Left lung (tissue), 10 donors: Measurements from ENCODE around the gene SON. TPM values are rescaled to one million over a fixed set of nuclear protein-coding genes. Genes with fewer than 3 reads are reported as not detected.

Experiments used
- ATAC-seq: fragments of 200-7000 bp; cut with Tn5 transposase; one replicate; pipeline ENCODE4 v1.9.1; 2020; ENCODE audit warnings: moderate library complexity
- DNase-seq, 4 donors: peaks; one replicate each; pipeline ENCODE4 v3.0.0-alpha.2; 2013 to 2020
- H3K27ac ChIP-seq, 2 donors: fragments of 200-600 bp; sonication (generic) in 1 of 2; one replicate each; pipeline versions ENCODE4 v1.5.0 to v1.8.0; 2020 to 2021
- H3K27me3 ChIP-seq, 2 donors: fragments of 200-600 bp; sonication (generic) in 1 of 2; one replicate each; pipeline versions ENCODE4 v1.5.0 to v1.8.0; 2020 to 2021
- H3K36me3 ChIP-seq, 2 donors: fragments of 200-600 bp; sonication (generic) in 1 of 2; one replicate each; pipeline versions ENCODE4 v1.5.0 to v1.8.0; 2020 to 2021
- H3K4me1 ChIP-seq, 2 donors: fragments of 200-600 bp; one replicate each; pipeline ENCODE4 v1.8.0; 2021
- H3K4me3 ChIP-seq, 2 donors: fragments of 200-600 bp; sonication (generic) in 1 of 2; one replicate each; pipeline versions ENCODE4 v1.5.0 to v1.8.0; 2020 to 2021; ENCODE audit warnings: mild to moderate bottlenecking in 1 of 2
- H3K9me3 ChIP-seq, 2 donors: fragments of 200-600 bp; sonication (generic) in 1 of 2; one replicate each; pipeline versions ENCODE4 v1.5.0 to v1.8.0; 2020 to 2021
- CTCF ChIP-seq, 2 donors: fragments of 200-600 bp; sonication (generic) in 1 of 2; IDR thresholded peaks; one replicate each; pipeline versions ENCODE4 v1.5.0 to v1.8.0; 2021; ENCODE audit warnings: antibody characterized with exemption in 2 of 2
- intact Hi-C, 2 donors: fragments of 100-400 bp; cut with DNase I; formaldehyde crosslinking; loops; one replicate each; pipeline versions ENCODE4 v1.11.2 to v1.14.2; 2022
- polyA plus RNA-seq, 6 donors: library from polyadenylated mRNA; unstranded; fragments of 120-200 nt; gene quantifications; one replicate each; pipeline ENCODE4 v1.2.1, GENCODE V29; 2013; ENCODE audit not compliant: insufficient read length in 6 of 6
- total RNA-seq, 2 donors: library from RNA; stranded (reverse); fragmentation: NEBNext Ultra II Directional; extraction: Animal tissue kit (Norgen Biotek cat#: 25700); gene quantifications; one replicate each; pipeline ENCODE4 v1.2.1, GENCODE V29; 2021
- donor health status: DM: no; HTN: yes; CAD: no.
- donor health status: DM: no; HTN: no; CAD: no.

Gene SON
- total and polyA plus RNA-seq, 8 donors, result 237 to 454 (median 412) TPM

GRCh38 chr21:33518899-33519298 is 23.9 kb upstream of the SON start:
- Histone ChIP-seq H3K27ac (no peak overlapping the region), H3K4me1 (peaks cover 0 to 10% of the 10 kb centered on the region in 2 donors), H3K36me3 (peaks cover 0 to 87% of the 10 kb centered on the region in 2 donors), H3K4me3 (no peak overlapping the region), H3K9me3 (no peaks in the 10 kb centered on the region), H3K27me3 (no peaks in the 10 kb centered on the region)
- intact Hi-C loops, result no loop called here
- DNase-seq (no peak), ATAC-seq (no peak)
- no peak for TF ChIP-seq CTCF (IDR thresholded peaks at IDR 0.05)

DNA sequence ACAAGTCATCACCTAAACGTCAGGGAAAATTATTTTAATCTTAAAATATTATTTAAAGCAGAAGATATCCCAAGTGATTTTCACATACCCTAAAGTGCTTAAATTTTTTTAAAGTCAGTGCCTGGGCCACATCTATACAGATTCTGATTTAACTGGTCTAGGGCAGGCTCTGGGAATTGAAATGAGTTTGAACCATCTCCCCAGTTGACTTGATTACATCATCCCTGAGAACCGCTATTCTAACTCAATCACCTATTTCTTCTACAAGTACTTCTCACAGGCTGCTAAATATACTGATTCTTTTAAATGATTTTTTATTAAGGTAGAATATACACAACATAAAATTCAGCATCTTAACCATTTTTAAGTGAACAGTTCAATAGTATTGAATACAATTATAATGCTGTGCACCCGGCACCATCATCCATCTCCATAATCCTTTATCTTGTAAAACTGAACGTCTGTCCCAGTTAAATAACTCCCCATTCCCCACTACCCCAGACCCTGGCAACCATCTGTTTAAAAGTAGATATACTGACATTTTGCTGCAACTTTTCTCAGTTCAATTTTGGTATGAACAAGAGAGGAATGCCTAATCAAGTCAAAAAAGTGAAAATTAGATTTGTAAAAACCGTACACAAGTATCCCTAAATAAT is 20.4 kb upstream of the SON start:
- intact Hi-C loops, result no loop called here
- no peaks in the 10 kb centered on the region for H3K4me1 ChIP-seq
- no peak overlapping the region for H3K27ac ChIP-seq
- no peaks in the 10 kb centered on the region for H3K27me3 ChIP-seq
- TF ChIP-seq CTCF (IDR thresholded peaks at IDR 0.05), result no peak
- no peak for DNase-seq
- H3K4me3 ChIP-seq, result no peak overlapping the region
- no peaks in the 10 kb centered on the region for H3K9me3 ChIP-seq
- ATAC-seq, result no peak
- peaks cover 0 to 84% of the 10 kb centered on the region in 2 donors for H3K36me3 ChIP-seq

- ATAC-seq, result no peak
Measured at GRCh38 chr21:33522953-33523349, 19.9 kb upstream of the SON start.

DNA sequence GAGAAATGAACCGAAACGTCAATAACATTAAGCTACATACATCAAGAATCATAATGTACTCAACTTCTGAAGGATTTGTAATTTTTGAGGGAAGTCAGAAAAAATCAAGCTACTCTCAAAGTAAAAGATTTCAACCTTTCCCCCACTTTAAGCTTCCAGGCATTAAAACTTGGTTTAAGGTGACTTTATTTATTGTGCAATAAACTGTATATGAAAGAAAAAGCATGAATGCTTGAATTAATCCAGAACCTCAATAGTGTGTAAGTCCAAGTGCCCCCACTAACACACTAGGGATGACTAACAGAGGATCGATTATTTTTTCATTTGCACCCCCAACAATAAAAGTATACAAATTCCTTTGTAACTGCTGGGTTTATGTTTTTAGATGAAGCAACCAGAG is 11.8 kb upstream of the SON start:
- H3K36me3 ChIP-seq, result peaks cover 0 to 92% of the 10 kb centered on the region in 2 donors
- no peak overlapping the region for H3K27ac ChIP-seq
- no peaks in the 10 kb centered on the region for H3K27me3 ChIP-seq
- no peak for DNase-seq
- no peak overlapping the region for H3K4me3 ChIP-seq
- no peaks in the 10 kb centered on the region for H3K9me3 ChIP-seq
- TF ChIP-seq CTCF (IDR thresholded peaks at IDR 0.05), result no peak
- ATAC-seq, result no peak
- intact Hi-C loops, result no loop called here
- H3K4me1 ChIP-seq, result peaks cover 0 to 3% of the 10 kb centered on the region in 2 donors

More at GRCh38 chr21:33522953-33523349, 19.9 kb upstream of the SON start:
- no peak overlapping the region for H3K27ac ChIP-seq
- intact Hi-C loops, result no loop called here
- no peaks in the 10 kb centered on the region for H3K9me3 ChIP-seq
- H3K4me3 ChIP-seq, result no peak overlapping the region
- no peak for TF ChIP-seq CTCF (IDR thresholded peaks at IDR 0.05)
- no peaks in the 10 kb centered on the region for H3K4me1 ChIP-seq
- no peak for DNase-seq
- H3K27me3 ChIP-seq, result no peaks in the 10 kb centered on the region
- peaks cover 0 to 84% of the 10 kb centered on the region in 2 donors for H3K36me3 ChIP-seq

DNA sequence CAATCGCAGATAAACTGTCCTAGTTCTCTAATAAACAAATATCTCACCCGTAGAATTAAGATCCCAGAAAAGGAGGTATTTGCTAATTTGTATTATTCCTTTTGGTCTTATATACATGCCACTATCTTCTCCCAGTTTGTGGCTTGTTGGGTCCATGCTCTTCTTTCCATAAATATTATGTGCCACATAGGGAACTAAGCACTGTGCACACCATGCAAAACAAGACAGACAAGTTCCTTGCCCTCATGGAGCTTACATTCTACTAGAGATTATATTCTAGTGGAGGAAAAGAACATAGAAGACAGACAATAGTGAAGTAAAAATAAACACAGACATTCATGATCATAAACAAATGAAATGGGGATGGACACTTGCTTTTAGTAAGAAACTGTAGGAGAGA is 5.6 kb upstream of the SON start:
- peaks cover 0 to 67% of the 10 kb centered on the region in 2 donors for H3K36me3 ChIP-seq

More for the DNA sequence above, 5.6 kb upstream of the SON start:
- peaks cover 0 to 13% of the 10 kb centered on the region in 2 donors for H3K4me1 ChIP-seq
- ATAC-seq (no peak), DNase-seq (no peak)
- intact Hi-C loops, result no loop called here
- no peak overlapping the region for H3K4me3 ChIP-seq
- no peak for TF ChIP-seq CTCF (IDR thresholded peaks at IDR 0.05)
- H3K27me3 ChIP-seq, result no peaks in the 10 kb centered on the region
- H3K9me3 ChIP-seq, result no peaks in the 10 kb centered on the region
- H3K27ac ChIP-seq, result no peak overlapping the region
